LoVo (cell line): ENCODE data around the gene SH3GLB2.
"Not testable (repeated sequence)": the region's sequence is repeated elsewhere in the genome, so short reads cannot be mapped to it uniquely, and the experiment has no call there.

ENCODE experiments used
- DNase-seq: peaks from one replicate; pipeline ENCODE4 v3.0.0-alpha.2; 2016; ENCODE audit warnings: low spot score

The SH3GLB2 gene

DNA sequence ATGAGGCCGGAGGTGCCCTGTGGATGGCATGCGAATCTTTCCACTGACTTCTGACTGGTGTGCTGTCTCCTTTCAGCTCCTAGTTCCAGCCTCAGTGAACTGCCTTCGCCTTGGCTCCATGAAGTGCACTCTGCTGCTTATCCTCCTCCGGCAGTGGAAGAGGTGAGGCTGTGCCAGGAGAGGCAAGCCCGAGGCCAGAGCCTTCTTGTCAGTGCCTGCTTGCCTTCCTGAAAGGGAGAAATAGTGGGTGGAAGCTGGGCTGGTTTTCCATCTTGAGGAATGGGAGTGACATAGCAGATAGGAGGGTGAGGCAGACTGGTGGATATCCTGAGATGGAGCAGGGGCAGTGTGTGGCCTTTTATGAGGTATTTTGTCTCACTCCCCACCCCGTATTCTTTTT lies 29.7 kb downstream of the SH3GLB2 start:
- no peak for DNase-seq

DNA sequence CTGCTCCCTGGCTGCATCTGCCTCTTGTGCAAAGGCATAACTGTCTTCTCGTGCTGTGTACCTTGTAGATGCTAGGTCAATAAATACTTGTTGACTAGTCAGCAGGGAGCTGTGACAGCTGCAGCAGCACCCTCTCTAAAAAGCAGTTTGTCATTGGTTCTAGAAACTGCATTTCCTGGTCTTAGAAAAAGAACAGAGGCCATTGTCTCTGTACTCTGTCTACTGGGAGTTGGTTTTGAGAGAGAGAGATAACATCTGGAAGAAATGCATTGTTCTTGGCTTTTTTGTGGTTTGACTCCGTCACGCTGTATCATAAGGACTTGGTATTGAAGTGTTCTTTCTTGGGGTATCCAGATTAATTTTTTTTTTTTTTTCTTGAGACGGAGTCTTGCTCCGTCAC lies 32.3 kb downstream of the SH3GLB2 start:
- no peak for DNase-seq

DNA sequence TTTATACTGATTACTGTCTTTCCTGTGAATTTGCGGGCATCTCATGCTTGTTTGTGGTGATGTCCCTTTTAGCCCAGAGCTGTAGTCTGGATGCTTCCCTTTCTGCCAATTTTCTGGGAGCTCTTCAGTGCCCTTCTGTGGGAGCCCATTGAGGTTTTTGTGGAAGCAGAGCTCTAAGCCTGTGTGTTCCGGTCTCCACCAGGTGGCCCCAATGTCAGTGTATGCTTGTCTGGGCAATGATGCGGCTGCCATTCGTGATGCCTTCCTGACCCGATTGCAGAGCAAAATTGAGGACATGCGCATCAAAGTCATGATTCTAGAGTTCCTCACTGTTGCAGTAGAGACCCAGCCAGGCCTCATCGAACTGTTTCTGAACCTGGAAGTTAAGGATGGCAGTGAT lies 35.1 kb downstream of the SH3GLB2 start:
- DNase-seq = no peak

GRCh38 chr9:128987805-128988204 lies 40.3 kb downstream of the SH3GLB2 start:
- no peak for DNase-seq

- DNase-seq = no peak
These were observed 41.5 kb downstream of the SH3GLB2 start for GRCh38 chr9:128986671-128987070.

DNA sequence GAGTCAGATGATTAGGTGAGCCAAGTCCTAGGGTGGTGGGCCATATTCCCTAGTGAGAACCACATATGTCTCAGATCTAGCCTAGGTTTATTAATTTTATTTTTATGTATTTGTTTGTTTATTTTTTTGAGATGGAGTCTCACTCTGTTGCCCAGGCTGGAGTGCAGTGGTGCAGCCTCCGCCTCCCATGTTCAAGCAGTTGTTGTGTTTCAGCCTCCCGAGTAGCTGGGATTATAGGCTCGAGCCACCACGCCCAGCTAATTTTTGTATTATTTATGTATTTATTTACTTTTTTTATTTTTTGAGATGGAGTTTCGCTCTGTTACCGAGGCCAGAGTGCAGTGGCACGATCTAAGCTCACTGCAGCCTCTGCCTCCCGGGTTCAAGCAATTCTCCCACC lies 44.6 kb downstream of the SH3GLB2 start:
- no peak for DNase-seq

GRCh38 chr9:128979111-128979510 lies 49.0 kb downstream of the SH3GLB2 start:
- no peak for DNase-seq

DNA sequence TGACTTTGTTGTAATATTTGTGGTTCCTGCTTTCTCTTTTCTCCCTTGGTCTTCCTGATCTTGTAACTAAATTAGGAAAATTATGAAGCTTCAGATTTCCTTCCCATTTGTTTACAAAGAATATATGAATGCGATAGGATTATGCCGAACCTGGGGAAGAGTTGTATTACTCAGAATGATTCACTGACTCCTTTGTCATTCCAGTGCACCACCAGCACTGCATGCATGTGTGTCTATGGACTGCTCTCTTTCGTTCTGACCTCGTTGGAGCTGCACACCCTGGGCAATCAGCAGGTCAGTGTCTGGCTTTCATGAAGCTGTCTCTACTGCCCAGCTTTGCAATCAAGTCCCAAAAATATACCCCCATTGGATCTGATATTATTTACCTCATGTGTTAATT lies 55.2 kb downstream of the SH3GLB2 start:
- no peak for DNase-seq

DNA sequence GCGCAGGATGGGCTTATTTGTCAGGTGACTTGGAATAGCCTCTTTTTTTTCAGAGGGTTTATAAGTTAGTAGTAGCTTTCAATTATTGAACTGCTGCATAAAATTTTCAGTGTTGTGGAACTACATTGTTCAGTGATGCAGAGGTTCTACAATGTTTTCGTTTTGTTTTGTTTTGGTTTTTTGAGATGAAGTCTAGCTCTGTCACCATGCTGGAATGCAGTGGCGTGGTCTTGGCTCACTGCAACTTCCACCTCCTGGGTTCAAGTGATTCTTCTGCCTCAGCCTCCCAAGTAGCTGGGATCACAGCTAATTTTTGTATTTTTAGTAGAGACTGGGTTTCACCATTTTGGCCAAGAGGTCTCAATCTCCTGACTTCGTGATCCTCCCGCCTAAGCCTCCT lies 58.6 kb downstream of the SH3GLB2 start:
- no peak for DNase-seq

DNA sequence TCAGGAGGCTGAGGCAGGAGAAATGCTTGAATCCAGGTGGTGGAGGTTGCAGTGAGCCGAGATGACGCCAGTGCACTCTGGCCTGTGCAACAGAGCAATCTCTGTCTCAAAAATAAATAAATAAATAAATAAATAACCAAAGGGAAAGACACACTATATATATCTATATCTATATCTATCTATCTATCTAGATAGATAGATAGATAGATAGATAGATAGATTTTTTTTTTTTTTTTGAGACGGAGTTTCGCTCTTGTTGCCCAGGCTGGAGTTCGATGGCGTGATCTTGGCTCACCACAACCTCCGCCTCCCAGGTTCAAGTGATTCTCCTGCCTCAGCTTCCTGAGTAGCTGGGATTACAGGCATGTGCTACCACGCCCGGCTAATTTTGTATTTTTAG lies 66.7 kb downstream of the SH3GLB2 start:
- not testable (repeated sequence) for DNase-seq
